ENCODE results near the gene PLLP.
A peak's percentile ranks its signal among the peaks of the same experiment; 100 is the strongest.
"Not testable (repeated sequence)": the region's sequence is repeated elsewhere in the genome, so short reads cannot be mapped to it uniquely, and the experiment has no call there.

PLLP gene

GRCh38 chr16:57303021-57303909, 18.8 kb upstream of the PLLP start:
- DNase-seq (ENCODE audit: low read depth, low spot score) = no peak

GRCh38 chr16:57301126-57301817, 16.8 kb upstream of the PLLP start:
- DNase-seq (ENCODE audit: low read depth, low spot score) = no peak

- DNase-seq (ENCODE audit: low read depth, low spot score) = peak; percentile 99
Observed at GRCh38 chr16:57300387-57301125, 16.1 kb upstream of the PLLP start.

GRCh38 chr16:57299719-57300386, 15.4 kb upstream of the PLLP start:
- DNase-seq (ENCODE audit: low read depth, low spot score) = peak; percentile 87

- no peak for DNase-seq (ENCODE audit: low read depth, low spot score)
Observed at GRCh38 chr16:57299009-57299718, 14.7 kb upstream of the PLLP start.

- no peak for DNase-seq (ENCODE audit: low read depth, low spot score)
Observed at GRCh38 chr16:57297856-57298255, 13.4 kb upstream of the PLLP start.

GRCh38 chr16:57289391-57290257, 5.2 kb upstream of the PLLP start:
- DNase-seq (ENCODE audit: low read depth, low spot score) = peak; percentile 23

- DNase-seq (ENCODE audit: low read depth, low spot score) = no peak
Observed at GRCh38 chr16:57285379-57285778, 907 bp upstream of the PLLP start.

GRCh38 chr16:57284952-57285363, 486 bp upstream of the PLLP start:
- DNase-seq (ENCODE audit: low read depth, low spot score) = no peak

GRCh38 chr16:57283959-57284208, 588 bp downstream of the PLLP start:
- DNase-seq (ENCODE audit: low read depth, low spot score) = no peak

GRCh38 chr16:57283214-57283958, 1.1 kb downstream of the PLLP start:
- DNase-seq (ENCODE audit: low read depth, low spot score) = no peak

- DNase-seq (ENCODE audit: low read depth, low spot score) = no peak
Observed at GRCh38 chr16:57282510-57283213, 1.8 kb downstream of the PLLP start.

- no peak for DNase-seq (ENCODE audit: low read depth, low spot score)
Observed at GRCh38 chr16:57281791-57282190, 2.7 kb downstream of the PLLP start.

GRCh38 chr16:57279780-57280638, 4.5 kb downstream of the PLLP start:
- no peak for DNase-seq (ENCODE audit: low read depth, low spot score)

GRCh38 chr16:57278494-57278893, 6.0 kb downstream of the PLLP start:
- no peak for DNase-seq (ENCODE audit: low read depth, low spot score)

GRCh38 chr16:57277586-57277985, 6.9 kb downstream of the PLLP start:
- peak; percentile 79 for DNase-seq (ENCODE audit: low read depth, low spot score)

GRCh38 chr16:57276596-57276995, 7.9 kb downstream of the PLLP start:
- no peak for DNase-seq (ENCODE audit: low read depth, low spot score)

GRCh38 chr16:57275946-57276345, 8.5 kb downstream of the PLLP start:
- not testable (repeated sequence) for DNase-seq (ENCODE audit: low read depth, low spot score)
